C4-2B (cell line): ENCODE measurements around the gene A1CF.
"Not testable (repeated sequence)": the region's sequence is repeated elsewhere in the genome, so short reads cannot be mapped to it uniquely, and the experiment has no call there.

Experiments used
- ZFX ChIP-seq: fragments of 450-650 bp; IDR thresholded peaks from 2 replicates; pipeline ENCODE4 v1.6.1; 2017
- TF ChIP-seq, protein P1 (sequence below): fragments of 450-650 bp; conservative IDR thresholded peaks from 2 replicates; pipeline ENCODE4 v1.5.1; 2017; ENCODE audit warnings: mild to moderate bottlenecking

DNA sequence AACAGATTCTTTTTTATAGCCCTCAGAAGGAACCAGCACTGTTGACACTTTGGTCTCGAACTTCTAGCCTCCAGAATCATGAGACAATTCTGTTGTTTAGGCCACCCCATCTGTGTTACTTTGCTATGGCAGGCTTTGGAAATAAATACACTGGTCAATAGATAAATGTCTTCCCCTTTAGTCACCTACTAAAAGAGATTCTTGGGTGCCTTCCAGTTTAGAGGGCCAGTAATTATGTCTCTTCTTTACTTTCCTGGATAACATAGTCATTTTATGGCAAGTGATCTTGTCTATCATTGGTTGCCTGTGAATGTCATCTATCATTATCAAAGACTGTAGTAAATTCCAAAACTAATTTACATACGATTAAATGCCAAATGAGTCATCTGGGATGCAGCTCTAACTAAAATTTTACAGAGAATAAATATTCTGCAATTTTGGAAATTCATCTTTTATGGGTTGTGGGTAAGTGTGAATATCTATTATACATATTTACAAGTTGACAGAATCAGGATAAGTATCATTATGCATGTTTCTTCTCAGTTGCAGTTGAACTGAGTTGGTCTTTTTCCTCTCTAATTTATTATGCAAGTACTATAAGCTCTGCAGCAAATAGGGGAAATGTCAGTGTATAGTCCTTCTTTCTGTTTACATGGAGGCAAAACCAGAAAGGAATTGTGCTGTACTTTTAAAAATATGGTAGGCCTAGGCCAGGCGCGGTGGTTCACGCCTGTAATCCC is 118.5 kb downstream of the A1CF start:
- TF ChIP-seq, protein P1, sequence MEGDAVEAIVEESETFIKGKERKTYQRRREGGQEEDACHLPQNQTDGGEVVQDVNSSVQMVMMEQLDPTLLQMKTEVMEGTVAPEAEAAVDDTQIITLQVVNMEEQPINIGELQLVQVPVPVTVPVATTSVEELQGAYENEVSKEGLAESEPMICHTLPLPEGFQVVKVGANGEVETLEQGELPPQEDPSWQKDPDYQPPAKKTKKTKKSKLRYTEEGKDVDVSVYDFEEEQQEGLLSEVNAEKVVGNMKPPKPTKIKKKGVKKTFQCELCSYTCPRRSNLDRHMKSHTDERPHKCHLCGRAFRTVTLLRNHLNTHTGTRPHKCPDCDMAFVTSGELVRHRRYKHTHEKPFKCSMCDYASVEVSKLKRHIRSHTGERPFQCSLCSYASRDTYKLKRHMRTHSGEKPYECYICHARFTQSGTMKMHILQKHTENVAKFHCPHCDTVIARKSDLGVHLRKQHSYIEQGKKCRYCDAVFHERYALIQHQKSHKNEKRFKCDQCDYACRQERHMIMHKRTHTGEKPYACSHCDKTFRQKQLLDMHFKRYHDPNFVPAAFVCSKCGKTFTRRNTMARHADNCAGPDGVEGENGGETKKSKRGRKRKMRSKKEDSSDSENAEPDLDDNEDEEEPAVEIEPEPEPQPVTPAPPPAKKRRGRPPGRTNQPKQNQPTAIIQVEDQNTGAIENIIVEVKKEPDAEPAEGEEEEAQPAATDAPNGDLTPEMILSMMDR, result not testable (repeated sequence)
- TF ChIP-seq ZFX, result not testable (repeated sequence)
